Measurements from ENCODE around the gene ZNF154.
"Not testable (repeated sequence)": the region's sequence is repeated elsewhere in the genome, so short reads cannot be mapped to it uniquely, and the experiment has no call there.

The ZNF154 gene

GRCh38 chr19:57708641-57709361 is at the start of gene ZNF154:
Gene ZNF154 (minus strand): TSS chr19:57709204. CDS start chr19:57708971, 233 bp downstream.
- DNase-seq (ENCODE audit: low spot score), result peak; percentile 82

GRCh38 chr19:57757941-57758340 is 48.9 kb upstream of the ZNF154 start:
- DNase-seq (ENCODE audit: low spot score), result no peak

- DNase-seq (ENCODE audit: low spot score), result no peak
These were observed 46.0 kb upstream of the ZNF154 start for GRCh38 chr19:57755031-57755430.

DNA sequence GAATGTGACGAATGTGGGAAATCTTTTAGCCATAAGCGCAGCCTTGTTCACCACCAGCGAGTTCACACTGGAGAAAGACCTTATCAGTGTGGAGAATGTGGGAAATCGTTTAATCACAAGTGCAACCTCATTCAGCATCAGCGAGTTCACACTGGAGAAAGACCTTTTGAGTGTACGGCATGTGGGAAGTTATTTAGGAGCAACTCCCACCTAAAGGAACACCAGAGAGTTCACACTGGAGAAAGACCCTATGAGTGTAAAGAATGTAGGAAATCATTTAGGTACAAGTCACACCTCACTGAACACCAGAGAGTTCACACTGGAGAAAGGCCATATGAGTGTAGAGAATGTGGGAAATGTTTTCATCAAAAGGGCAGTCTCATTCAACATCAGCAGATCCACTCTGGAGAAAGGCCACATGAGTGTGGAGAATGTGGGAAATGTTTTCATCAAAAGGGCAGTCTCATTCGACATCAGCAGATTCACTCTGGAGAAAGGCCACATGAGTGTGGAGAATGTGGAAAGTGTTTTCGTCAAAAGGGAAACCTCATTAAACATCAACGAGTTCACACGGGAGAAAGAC is 45.2 kb upstream of the ZNF154 start:
- DNase-seq (ENCODE audit: low spot score), result no peak

GRCh38 chr19:57748029-57748428 is 39.0 kb upstream of the ZNF154 start:
- no peak for DNase-seq (ENCODE audit: low spot score)

DNA sequence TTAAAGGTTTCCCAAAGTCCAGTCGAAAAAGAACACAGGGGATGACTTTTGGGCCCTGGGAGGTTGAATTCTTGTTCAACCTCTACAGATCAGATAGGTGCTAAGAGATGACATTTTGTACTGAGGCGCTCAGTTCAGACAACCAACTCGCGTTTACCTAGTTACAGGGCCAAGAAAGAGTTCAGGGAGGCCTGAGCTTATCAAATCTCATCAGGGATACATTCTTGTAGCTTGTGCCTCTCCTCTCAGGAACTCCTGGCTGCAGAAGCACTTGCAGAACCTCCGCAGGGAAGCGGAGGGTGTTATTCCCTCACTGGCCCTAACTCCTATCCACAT is 38.4 kb upstream of the ZNF154 start:
- no peak for DNase-seq (ENCODE audit: low spot score)

GRCh38 chr19:57746580-57747471 is 37.8 kb upstream of the ZNF154 start, which contains the start of gene ZNF776:
Gene ZNF776 (plus strand): TSS chr19:57746815. CDS start chr19:57747059, 244 bp downstream.
- DNase-seq (ENCODE audit: low spot score), result peak; percentile 94

- not testable (repeated sequence) for DNase-seq (ENCODE audit: low spot score)
These were observed 29.8 kb upstream of the ZNF154 start for GRCh38 chr19:57738770-57739169.

- DNase-seq (ENCODE audit: low spot score), result peak; percentile 31
These were observed 29.3 kb upstream of the ZNF154 start for GRCh38 chr19:57738320-57738719.

DNA sequence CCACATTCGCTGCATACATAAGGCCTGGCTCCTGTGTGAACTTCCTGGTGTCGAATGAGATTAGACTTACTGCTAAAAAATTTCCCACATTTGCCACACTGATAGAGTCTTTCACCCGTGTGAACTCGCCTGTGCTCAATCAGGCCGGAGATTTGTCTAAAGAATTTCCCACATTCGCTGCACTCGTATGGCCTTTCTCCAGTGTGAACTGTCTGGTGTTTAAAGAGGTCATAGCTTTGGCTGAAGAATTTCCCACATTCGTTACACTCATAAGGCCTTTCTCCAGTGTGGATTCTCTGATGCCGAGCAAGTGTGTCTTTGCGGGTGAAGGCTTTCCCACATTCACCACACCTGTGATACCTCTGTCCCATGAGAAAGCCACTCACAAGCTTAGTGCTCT is 11.9 kb upstream of the ZNF154 start:
- no peak for DNase-seq (ENCODE audit: low spot score)

- DNase-seq (ENCODE audit: low spot score), result no peak
These were observed 11.0 kb upstream of the ZNF154 start for GRCh38 chr19:57719901-57720519.

DNA sequence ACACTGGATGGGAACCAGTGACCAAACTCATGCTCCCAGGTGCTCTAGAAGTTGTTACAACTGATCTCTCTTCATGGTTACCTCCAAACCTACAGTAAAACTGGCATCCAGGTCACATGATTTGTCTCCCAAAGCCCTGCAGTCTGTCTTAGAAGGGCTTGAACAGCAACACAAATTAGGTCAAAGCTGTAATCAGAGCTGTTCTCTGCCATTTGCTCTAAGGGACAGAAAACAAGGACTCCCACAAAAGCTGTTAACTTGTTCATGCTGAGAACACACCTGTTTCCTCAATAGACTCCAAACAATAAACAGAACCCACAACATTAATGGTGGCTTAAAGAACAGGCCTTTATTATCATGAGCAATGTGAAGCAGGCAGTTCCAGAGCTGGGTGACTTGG is 10.4 kb upstream of the ZNF154 start:
- no peak for DNase-seq (ENCODE audit: low spot score)

DNA sequence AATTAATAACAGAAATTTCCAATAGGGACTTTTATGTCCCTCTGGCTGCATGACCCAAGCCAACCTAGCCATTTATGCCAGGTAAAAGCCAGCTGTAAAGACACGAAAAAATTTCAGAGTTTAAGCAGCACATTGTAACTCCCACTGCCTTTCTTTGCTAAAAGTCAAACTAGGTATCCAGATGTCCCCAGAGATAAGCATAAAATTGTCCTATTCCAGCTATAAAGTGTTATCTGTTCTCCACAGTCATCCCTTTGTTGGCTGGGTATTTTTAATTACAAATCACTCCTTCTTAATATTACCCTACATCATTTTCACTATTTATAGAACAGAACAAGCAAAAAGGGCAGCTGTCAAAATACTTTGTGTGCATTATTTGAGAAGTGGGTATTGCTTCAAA is 3.2 kb upstream of the ZNF154 start:
- no peak for DNase-seq (ENCODE audit: low spot score)

GRCh38 chr19:57709616-57710015 is 612 bp upstream of the ZNF154 start:
- DNase-seq (ENCODE audit: low spot score), result no peak

DNA sequence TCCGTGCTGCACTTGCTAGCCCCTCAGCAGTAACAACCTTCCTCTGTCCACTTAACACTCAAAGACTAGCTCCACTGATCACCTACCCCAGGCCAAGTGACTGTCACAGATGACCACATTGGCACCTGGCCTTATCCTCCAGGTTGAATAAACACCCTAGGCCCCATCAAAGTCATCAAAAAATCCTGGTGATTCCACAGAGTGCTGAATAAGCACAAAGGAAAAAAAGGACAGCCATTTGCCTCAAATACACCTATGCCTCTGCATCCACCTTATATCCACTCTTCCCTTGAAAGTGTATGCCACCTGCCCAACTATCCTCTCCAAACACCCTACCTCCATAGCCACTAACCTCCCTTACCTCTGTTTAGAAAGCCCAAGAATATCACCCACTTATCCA is 2.7 kb downstream of the ZNF154 start:
- DNase-seq (ENCODE audit: low spot score), result no peak

DNA sequence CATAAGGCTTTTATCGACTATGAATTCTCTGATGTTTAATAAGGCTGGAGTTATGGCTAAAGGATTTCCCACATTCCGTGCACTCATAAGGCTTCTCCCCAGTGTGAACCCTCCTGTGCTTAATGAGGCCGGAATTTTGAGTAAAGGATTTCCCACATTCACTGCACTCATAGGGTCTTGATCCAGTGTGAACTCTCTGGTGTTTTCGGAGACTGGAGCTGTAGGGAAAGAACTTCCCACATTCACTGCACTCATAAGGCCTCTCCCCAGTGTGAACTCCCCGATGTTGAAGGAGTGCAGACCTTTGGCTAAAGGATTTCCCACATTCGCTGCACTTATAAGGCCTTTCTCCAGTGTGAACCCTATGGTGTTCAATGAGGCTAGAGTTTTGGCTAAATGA is 7.4 kb downstream of the ZNF154 start:
- no peak for DNase-seq (ENCODE audit: low spot score)

DNA sequence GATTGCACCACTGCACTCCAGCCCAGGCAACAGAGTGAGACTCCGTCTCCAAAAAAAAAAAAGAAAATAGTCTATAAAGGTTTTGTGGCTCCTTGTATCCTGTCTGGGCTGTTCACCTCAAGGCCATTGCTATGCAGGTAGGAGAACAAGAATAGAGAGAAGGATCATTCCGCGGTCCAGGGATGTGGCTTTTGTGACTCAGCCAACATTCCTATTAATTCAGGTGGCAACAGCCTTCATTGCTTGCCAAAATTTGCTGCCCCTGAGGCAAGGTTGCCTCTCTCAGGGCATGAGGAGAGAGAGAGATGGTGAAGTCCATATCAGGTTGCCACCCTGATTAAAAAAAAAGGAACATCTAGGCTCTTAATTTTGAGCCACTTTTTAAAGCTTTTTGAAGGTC is 19.3 kb downstream of the ZNF154 start:
- no peak for DNase-seq (ENCODE audit: low spot score)

GRCh38 chr19:57688011-57688763 is 20.8 kb downstream of the ZNF154 start:
- no peak for DNase-seq (ENCODE audit: low spot score)

DNA sequence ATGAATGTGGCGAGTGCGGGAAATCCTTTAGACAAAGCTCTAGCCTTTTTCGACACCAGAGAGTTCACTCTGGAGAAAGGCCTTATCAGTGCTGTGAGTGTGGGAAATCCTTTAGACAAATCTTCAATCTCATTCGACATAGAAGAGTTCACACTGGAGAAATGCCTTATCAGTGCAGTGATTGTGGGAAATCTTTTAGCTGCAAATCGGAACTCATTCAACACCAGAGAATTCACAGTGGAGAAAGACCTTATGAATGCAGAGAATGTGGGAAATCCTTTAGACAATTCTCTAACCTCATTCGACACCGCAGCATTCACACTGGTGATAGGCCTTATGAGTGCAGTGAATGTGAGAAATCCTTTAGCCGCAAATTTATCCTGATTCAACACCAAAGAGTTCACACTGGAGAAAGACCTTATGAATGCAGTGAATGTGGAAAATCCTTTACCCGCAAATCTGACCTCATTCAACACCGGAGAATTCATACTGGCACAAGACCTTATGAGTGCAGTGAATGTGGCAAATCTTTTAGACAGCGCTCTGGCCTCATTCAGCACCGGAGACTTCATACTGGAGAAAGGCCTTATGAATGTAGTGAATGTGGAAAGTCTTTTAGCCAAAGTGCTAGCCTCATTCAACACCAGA is 21.5 kb downstream of the ZNF154 start:
- DNase-seq (ENCODE audit: low spot score), result no peak

DNA sequence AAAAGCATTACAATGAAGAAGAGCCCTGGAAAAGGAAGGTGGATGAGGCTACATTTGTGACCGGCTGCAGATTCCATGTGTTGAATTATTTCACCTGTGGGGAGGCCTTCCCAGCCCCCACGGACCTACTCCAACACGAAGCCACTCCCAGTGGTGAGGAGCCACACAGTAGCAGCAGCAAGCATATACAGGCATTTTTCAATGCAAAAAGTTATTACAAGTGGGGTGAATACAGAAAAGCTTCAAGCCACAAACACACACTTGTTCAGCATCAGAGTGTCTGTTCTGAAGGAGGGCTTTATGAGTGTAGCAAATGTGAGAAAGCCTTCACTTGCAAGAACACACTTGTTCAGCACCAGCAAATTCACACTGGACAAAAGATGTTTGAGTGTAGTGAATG is 22.3 kb downstream of the ZNF154 start:
- no peak for DNase-seq (ENCODE audit: low spot score)

GRCh38 chr19:57682226-57682766 is 26.7 kb downstream of the ZNF154 start:
- no peak for DNase-seq (ENCODE audit: low spot score)

Data from GM03348 (cell line).